GM18502 (cell line): ENCODE data around the gene GPR75.
"Not testable (repeated sequence)": the region's sequence is repeated elsewhere in the genome, so short reads cannot be mapped to it uniquely, and the experiment has no call there.

Experiments
- ATAC-seq: cut with Tn5 transposase; IDR thresholded peaks from one replicate; pipeline ENCODE4 v1.9.1; 2021; ENCODE audit warnings: mild to moderate bottlenecking; ENCODE audit not compliant: unreplicated experiment, poor library complexity

The GPR75 gene

GRCh38 chr2:53856272-53856671 lies 3.5 kb downstream of the GPR75 start:
- ATAC-seq, result no peak

- no peak for ATAC-seq
Measured at GRCh38 chr2:53854678-53855077, 5.1 kb downstream of the GPR75 start.

- no peak for ATAC-seq
Measured at GRCh38 chr2:53852532-53852931, 7.2 kb downstream of the GPR75 start.

GRCh38 chr2:53851052-53851757 lies 8.6 kb downstream of the GPR75 start:
- ATAC-seq, result not testable (repeated sequence)

GRCh38 chr2:53848062-53848461 lies 11.7 kb downstream of the GPR75 start:
- ATAC-seq, result no peak

GRCh38 chr2:53843595-53843994 lies 16.2 kb downstream of the GPR75 start:
- ATAC-seq, result no peak

GRCh38 chr2:53842891-53843290 lies 16.9 kb downstream of the GPR75 start:
- no peak for ATAC-seq

GRCh38 chr2:53841651-53842050 lies 18.1 kb downstream of the GPR75 start:
- ATAC-seq, result not testable (repeated sequence)

- ATAC-seq, result no peak
Measured at GRCh38 chr2:53840580-53840979, 19.2 kb downstream of the GPR75 start.

- ATAC-seq, result not testable (repeated sequence)
Measured at GRCh38 chr2:53829980-53830290, 29.8 kb downstream of the GPR75 start.

- ATAC-seq, result no peak
Measured at GRCh38 chr2:53829273-53829979, 30.3 kb downstream of the GPR75 start.

- ATAC-seq, result no peak
Measured at GRCh38 chr2:53828331-53828730, 31.4 kb downstream of the GPR75 start.

GRCh38 chr2:53827398-53828175 lies 32.2 kb downstream of the GPR75 start:
- no peak for ATAC-seq

- ATAC-seq, result no peak
Measured at GRCh38 chr2:53826587-53827397, 33.0 kb downstream of the GPR75 start.

- no peak for ATAC-seq
Measured at GRCh38 chr2:53826030-53826410, 33.7 kb downstream of the GPR75 start.

GRCh38 chr2:53823639-53824038 lies 36.1 kb downstream of the GPR75 start:
- not testable (repeated sequence) for ATAC-seq

GRCh38 chr2:53821810-53822209 lies 38.0 kb downstream of the GPR75 start:
- ATAC-seq, result no peak

- ATAC-seq, result no peak
Measured at GRCh38 chr2:53820711-53821110, 39.1 kb downstream of the GPR75 start.

GRCh38 chr2:53820048-53820447 lies 39.7 kb downstream of the GPR75 start:
- no peak for ATAC-seq

GRCh38 chr2:53819634-53820033 lies 40.1 kb downstream of the GPR75 start:
- ATAC-seq, result no peak
